ENCODE measurements around the gene ADAMTS2. TPM values are rescaled to one million over a fixed set of nuclear protein-coding genes. Genes with fewer than 3 reads are reported as not detected.

The ADAMTS2 gene
- total and polyA plus RNA-seq, 2 donors from 2014 or later, result 2.0 to 13.6 TPM

DNA sequence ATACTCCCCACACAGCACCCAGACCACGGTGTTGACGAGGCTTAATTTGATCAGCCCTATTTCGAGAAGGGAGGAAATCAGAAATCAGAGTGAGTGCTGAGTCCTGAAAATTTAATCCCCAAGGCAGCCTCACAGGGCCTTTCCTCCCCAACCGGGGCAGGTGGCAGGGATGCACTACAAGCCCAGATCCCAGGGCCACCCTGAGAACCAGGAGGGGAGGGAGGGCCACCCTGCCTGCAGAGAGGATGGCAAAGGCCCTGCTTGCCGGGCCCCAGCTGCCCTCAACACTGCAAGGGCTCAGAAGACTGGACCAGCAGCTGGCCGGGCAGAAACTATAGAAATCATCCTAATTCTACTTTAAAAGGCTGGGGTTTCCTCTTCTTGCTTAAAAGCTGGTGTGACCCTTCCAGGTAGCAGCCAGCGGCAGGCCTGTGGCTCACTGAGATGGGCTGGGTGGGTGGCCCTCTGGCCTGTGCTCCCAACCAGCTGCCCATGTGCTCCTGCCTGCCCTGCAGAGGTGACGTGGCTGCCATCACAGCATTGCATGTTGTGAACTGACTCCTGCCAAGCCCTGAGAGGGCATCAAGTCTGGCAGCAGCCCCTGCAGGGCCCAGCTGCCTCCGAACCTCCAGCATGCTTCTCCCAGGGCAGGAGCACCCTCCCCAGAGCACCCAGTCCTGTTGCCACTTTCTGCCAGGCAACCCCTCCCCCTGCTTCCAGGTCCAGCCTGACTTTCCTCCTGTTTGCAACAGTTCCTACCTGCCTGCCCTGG lies 122.8 kb downstream of the ADAMTS2 start:
- Histone ChIP-seq H3K27me3 (ENCODE audit: control insufficient read depth, insufficient read depth, low read length) (no peaks in the 10 kb centered on the region), H3K27ac (ENCODE audit: low read depth in 2 of 2, low read length in 2 of 2) (no peak overlapping the region), H3K36me3 (ENCODE audit: control insufficient read depth in 2 of 3, insufficient read depth in 3 of 3, low read length in 3 of 3) (no peaks in the 10 kb centered on the region), H3K4me1 (ENCODE audit: control insufficient read depth in 2 of 3, insufficient read depth in 2 of 3, low read depth in 1 of 3, low read length in 3 of 3) (no peaks in the 10 kb centered on the region), H3K4me3 (ENCODE audit: low read length in 3 of 3) (no peak overlapping the region), H3K9me3 (ENCODE audit: control insufficient read depth in 2 of 3, insufficient read depth in 1 of 3, low read length in 3 of 3) (peaks cover 0 to 6% (median 5%) of the 10 kb centered on the region in 3 donors), H3K9ac (ENCODE audit: low read length in 3 of 3) (no peak overlapping the region)
- DNase-seq (no peak), FAIRE-seq (no peak)
- intact Hi-C loops (cut with DNase I), result no loop called here
- TF ChIP-seq, protein P1, sequence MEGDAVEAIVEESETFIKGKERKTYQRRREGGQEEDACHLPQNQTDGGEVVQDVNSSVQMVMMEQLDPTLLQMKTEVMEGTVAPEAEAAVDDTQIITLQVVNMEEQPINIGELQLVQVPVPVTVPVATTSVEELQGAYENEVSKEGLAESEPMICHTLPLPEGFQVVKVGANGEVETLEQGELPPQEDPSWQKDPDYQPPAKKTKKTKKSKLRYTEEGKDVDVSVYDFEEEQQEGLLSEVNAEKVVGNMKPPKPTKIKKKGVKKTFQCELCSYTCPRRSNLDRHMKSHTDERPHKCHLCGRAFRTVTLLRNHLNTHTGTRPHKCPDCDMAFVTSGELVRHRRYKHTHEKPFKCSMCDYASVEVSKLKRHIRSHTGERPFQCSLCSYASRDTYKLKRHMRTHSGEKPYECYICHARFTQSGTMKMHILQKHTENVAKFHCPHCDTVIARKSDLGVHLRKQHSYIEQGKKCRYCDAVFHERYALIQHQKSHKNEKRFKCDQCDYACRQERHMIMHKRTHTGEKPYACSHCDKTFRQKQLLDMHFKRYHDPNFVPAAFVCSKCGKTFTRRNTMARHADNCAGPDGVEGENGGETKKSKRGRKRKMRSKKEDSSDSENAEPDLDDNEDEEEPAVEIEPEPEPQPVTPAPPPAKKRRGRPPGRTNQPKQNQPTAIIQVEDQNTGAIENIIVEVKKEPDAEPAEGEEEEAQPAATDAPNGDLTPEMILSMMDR (IDR thresholded peaks at IDR 0.05; ENCODE audit: borderline replicate concordance, extremely low read depth, insufficient read depth), result no peak

- FAIRE-seq, result no peak
- intact Hi-C loops (cut with DNase I), result no loop called here
Observed at GRCh38 chr5:179221877-179222220, 123.4 kb downstream of the ADAMTS2 start.

GRCh38 chr5:179221196-179221876 lies 123.9 kb downstream of the ADAMTS2 start:
- Histone ChIP-seq H3K4me1 (ENCODE audit: control insufficient read depth in 2 of 3, insufficient read depth in 2 of 3, low read depth in 1 of 3, low read length in 3 of 3) (no peaks in the 10 kb centered on the region), H3K27ac (ENCODE audit: low read depth in 2 of 2, low read length in 2 of 2) (no peak overlapping the region), H3K27me3 (ENCODE audit: control insufficient read depth, insufficient read depth, low read length) (no peaks in the 10 kb centered on the region), H3K36me3 (ENCODE audit: control insufficient read depth in 2 of 3, insufficient read depth in 3 of 3, low read length in 3 of 3) (no peaks in the 10 kb centered on the region), H3K4me3 (ENCODE audit: low read length in 3 of 3) (no peak overlapping the region), H3K9ac (ENCODE audit: low read length in 3 of 3) (no peak overlapping the region), H3K9me3 (ENCODE audit: control insufficient read depth in 2 of 3, insufficient read depth in 1 of 3, low read length in 3 of 3) (peaks cover 0 to 6% (median 5%) of the 10 kb centered on the region in 3 donors)
- TF ChIP-seq, protein P1 (IDR thresholded peaks at IDR 0.05; ENCODE audit: borderline replicate concordance, extremely low read depth, insufficient read depth), result no peak
- intact Hi-C loops (cut with DNase I), result no loop called here
- FAIRE-seq (no peak), DNase-seq (peak in 1 of 5 donors; percentile 50)

More at GRCh38 chr5:179221877-179222220, 123.4 kb downstream of the ADAMTS2 start:
- TF ChIP-seq, protein P1 (IDR thresholded peaks at IDR 0.05; ENCODE audit: borderline replicate concordance, extremely low read depth, insufficient read depth), result no peak
- Histone ChIP-seq H3K4me1 (ENCODE audit: control insufficient read depth in 2 of 3, insufficient read depth in 2 of 3, low read depth in 1 of 3, low read length in 3 of 3) (no peaks in the 10 kb centered on the region), H3K27ac (ENCODE audit: low read depth in 2 of 2, low read length in 2 of 2) (no peak overlapping the region), H3K4me3 (ENCODE audit: low read length in 3 of 3) (no peak overlapping the region), H3K36me3 (ENCODE audit: control insufficient read depth in 2 of 3, insufficient read depth in 3 of 3, low read length in 3 of 3) (no peaks in the 10 kb centered on the region), H3K9me3 (ENCODE audit: control insufficient read depth in 2 of 3, insufficient read depth in 1 of 3, low read length in 3 of 3) (peaks cover 0 to 6% (median 5%) of the 10 kb centered on the region in 3 donors), H3K27me3 (ENCODE audit: control insufficient read depth, insufficient read depth, low read length) (no peaks in the 10 kb centered on the region), H3K9ac (ENCODE audit: low read length in 3 of 3) (no peak overlapping the region)
- DNase-seq, result peak in 1 of 5 donors; percentile 28

All from kidney (tissue), 14 donors.